Measurements from ENCODE around the gene CPSF2.
A peak's percentile ranks its signal among the peaks of the same experiment; 100 is the strongest.
"Not testable (repeated sequence)": the region's sequence is repeated elsewhere in the genome, so short reads cannot be mapped to it uniquely, and the experiment has no call there.

The CPSF2 gene

DNA sequence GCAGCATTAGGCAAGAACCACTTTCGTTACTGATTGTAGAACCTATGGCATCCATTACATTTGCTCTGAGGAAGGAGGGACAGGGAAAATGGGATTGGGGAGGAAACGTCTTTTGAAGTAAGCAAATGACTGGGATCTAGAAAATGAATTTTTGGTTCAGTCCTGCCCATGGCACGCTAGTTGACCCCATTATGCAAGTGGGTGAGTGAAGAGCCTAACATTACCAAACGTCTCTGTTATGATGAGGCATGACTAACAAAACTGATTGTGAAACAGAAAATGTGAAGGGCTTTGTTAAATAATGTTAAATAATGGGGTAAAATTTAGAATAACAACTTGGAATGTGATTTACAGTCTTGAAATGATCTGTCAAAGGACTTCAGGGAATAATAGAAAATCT lies 38.9 kb downstream of the CPSF2 start:
- no peak for DNase-seq

DNA sequence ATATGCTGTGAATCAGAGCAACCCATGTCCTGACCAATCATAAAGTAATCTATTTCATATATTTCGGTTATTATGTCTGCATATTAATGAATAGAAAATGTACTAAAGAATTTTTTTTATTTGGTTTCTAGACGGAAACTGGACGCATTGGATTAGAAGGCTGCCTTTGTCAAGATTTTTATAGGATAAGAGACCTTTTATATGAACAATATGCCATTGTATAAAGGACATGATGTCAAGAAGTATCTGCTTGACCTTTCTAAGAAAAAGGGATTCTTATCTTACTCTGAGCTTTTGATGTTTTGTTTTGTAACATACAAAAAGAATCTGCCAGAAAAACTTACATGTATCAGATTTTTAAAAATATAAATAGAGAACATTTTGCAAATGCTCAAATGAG lies 39.8 kb downstream of the CPSF2 start:
- no peak for DNase-seq

DNA sequence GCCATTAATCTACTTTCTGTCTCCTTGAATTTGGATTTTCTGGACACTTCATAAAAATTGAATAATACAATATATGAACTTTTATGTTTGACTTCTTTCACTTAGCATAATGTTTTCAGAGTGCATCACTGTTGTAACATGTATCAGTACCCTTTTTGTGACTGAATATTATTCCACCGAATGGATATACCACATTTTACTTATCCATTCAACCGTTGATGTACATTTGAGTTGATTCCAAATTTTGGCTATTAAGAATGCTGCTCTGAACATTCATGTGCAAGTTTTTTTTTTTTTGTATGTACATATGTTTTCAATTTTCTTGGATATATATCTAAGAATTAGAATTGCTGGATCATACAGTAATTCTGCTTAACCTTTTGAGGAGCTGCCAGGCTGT lies 43.2 kb downstream of the CPSF2 start:
- DNase-seq: no peak

DNA sequence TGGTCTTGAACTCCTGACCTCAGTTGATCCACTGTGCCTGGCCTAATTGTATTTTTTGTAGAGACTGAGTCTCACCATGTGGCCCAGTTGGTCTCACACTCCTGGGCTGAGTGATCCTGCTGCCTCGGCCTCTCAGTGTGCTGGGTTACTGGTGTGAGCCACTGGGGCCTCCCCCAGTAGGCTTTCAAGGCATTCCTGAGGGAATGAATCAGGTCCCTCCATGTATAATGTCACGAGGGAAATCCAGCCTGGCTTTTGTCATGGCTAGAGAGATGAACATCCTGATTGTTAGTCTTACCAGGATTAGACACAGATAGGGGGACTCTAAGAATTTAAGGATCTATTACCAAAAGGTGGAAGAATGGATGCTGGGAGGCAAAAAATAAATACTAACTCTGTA lies 51.9 kb downstream of the CPSF2 start:
- no peak for DNase-seq

DNA sequence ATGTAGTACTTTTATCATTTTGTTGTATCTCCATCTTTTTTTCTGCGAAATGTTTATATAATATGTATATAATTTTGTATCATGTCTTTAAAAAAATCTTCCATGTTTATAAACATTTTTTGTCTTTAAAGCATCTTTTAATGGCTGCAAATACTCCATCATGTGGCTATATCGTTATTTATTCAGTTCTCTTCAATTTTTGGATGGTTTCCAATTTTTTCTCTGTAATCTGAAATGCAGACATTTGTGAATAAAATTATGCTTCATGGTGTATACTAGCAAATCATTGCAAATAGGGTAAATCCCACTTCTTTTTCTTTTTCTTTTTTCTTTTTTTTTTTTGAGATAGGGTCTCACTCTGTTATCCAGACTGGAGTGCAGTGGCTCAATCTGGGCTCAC lies 54.0 kb downstream of the CPSF2 start:
- no peak for DNase-seq

DNA sequence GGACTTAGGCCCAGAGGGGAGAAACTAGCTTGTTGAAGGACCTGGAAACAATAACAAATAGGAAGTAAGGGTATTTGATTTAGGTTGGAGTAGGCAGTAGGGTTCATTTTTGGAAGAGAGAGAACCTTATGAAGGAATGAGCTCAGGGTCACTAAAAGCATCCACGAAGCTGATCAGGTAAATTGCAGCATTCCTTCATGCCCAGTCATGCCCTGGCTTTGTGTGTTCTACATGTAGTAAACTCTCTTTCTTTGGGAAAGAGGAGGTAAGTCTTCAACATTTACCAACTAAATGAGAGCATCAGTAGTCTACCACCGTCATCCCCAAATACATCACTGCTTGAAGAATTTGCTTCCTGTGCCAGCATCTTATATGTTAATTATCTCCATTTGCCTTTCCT lies 54.7 kb downstream of the CPSF2 start:
- DNase-seq: no peak

DNA sequence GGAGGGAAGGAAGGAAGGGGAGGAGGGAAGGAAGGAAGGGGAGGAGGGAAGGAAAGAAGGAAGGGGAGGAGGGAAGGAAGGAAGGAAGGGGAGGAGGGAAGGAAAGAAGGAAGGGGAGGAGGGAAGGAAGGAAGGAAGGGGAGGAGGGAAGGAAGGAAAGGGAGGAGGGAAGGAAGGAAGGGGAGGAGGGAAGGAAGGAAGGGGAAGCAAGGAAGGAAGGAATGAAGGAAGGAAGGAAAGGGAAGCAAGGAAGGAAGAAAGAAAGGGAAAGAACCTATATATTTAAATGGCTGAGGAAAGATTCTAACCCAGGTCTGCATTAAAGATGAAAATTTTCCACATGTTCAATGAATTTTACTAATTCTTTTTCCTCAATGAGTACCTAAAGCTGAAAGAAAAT lies 57.4 kb downstream of the CPSF2 start:
- not testable (repeated sequence) for DNase-seq

DNA sequence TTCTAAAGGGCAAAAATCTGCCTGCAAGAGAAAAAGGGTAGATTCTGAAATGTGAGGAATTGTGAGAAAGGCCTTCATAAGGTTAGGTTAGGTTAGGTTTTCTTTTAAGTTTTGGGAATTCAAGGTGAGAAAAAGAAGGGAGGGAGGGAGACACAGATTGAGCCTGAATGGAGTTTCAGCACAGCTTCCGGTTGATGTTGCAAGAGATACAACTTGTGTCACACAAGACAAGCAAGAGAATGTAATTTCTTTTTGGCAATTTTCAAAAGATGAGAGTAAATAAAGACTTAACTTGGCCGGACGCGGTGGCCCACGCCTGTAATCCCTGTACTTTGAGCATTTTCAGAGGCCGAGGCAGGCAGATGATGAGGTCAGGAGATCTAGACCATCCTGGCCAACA lies 63.8 kb downstream of the CPSF2 start:
- DNase-seq: no peak

DNA sequence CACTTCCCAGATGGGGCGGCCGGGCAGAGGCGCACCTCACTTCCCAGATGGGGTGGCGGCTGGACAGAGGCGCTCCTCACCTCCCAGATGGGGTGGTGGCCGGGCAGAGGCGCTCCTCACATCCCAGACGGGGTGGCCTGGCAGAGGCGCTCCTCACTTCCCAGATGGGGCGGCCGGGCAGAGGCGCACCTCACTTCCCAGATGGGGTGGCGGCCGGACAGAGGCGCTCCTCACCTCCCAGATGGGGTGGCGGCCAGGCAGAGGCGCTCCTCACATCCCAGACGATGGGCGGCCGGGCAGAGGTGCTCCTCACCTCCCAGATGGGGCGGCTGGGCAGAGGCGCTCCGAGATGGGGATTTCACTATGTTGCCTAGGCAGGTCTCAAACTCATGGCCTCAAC lies 65.8 kb downstream of the CPSF2 start:
- not testable (repeated sequence) for DNase-seq

DNA sequence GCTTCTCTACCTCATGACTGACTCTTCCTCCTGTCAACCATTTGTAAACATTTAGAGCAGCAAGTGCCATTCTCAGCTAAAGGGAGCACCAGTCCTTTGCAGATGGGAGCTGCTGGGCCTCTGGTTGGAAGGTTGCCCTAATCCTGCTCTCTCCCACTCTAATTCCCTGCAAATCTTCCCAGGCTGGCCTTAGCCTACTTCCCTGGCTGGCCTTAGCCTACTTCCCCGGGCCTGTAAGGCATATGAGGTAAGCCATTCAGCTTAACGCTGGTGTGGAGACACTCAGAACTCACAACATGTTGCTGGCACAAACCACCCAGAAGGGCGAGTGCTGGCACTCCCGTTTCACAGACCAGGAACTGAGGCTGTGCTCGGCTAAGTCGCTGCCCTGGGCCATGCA lies 69.0 kb downstream of the CPSF2 start:
- DNase-seq: no peak

DNA sequence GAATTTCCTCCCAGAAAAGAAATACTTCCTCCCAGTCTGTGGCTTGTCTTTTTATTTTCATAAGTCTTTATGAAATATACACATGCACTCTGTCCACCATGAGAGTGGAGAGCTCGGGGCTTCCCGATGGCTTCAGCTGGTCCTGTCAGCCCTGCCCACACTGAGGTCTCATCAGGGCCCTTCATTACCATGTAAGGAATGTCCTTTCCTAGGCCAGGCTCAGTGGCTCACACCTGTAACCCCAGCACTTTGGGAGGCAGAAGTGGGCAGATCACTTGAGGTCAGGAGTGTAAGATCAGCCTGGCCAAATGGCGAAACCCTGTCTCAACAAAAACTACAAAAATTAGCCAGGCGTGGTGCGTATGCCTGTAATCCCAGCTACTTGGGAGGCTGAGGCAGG lies 77.0 kb downstream of the CPSF2 start:
- DNase-seq: no peak

DNA sequence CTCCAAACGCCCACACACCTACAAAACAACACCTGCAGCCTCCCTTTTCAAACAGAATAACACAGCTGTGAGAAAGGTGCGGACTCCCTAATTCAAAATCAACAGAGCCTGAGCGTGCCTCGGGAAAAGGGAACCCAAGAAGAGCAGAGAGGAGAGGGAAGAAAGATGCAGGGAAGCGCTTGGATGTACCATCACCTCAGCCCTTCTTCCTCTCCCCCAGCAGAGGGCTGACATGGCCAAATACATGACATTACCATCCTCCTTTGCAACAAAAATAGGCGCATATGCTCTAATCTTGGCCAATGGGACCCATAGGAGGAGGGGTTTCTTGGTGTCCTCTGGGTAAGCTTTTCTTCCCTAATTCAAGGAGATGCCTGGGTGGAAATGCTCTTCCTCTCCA lies 78.0 kb downstream of the CPSF2 start:
- DNase-seq: no peak

DNA sequence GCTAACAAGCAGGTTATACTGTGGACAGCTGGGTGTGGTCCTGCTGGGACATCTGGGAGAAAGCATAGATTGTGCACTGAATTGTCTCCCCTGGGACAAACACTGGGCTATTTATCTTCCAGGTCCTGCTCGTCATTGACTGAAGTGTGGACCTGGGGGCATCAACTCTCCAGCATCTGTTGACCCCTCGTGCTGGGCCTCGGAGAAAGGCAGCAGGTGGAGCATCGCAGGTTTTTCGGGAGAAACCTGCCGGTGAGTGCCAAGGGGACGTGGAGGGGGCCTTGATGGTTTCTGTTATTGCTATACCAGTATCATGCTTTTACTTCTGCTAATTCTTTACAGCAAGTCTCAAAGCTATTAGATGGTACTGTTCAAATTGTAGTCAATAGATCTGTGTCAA lies 81.3 kb downstream of the CPSF2 start:
- DNase-seq: no peak

DNA sequence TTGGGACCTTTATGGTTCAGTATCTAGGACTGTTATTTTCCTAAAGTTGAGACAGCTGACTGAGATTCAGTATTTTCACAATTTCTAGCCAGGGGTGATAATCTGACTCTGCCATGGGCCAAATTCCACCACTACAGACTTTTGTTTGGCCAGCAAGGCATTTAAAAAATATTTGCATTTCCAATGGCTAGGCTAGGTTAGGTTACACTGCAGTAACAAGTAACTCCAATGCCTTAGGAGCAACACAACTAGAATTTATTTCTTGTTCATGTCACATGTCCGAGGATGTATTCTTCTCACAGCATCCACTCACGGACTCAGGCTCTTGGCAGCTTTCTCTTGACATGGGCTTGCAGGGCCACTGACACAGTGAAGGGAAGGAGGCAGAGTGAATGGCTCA lies 83.0 kb downstream of the CPSF2 start:
- no peak for DNase-seq

DNA sequence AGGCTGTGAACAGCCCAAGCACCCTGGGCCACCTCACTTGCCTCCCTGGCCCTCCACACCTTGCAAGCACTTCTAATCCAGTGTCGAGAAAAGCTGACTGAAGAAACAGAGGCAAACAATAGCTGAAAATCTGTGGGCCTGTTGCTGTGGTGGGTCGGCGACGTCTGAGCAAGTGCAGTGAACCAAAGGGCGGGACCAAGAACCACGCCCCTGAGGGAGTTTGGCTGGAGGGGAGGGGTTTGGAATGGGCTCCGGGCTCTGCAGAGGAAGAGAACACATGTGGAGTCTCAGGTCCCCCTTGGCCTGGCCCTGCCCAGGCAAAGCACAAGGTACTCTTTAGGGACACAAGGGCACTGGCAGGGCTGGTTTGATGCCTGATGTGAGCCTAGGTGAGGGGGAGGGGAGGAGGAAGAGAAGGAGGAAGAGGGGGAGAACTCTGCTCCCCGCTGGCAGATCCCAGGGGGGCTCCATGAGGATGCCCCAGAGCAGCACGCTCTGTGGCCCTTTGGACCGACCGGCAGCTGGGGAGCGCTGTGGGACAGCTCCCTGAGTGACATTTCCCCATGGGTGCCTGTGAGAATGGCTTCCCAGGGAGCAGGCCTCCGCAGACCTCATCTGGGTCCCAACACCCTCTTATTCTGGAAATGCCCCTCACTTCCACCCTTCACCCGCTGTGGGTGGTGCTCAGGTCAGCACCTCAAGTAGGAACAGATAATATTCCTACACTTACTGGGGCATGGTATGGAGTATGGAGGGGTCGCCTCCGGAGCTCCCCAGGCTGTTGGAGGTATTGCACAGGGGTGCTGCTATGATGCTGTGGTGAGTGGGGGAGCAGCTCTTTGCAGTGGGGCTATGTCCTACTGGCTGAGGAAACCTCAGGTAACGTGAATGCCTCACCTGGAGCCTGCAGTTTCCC lies 85.5 kb downstream of the CPSF2 start:
- peak; percentile 32 for DNase-seq

DNA sequence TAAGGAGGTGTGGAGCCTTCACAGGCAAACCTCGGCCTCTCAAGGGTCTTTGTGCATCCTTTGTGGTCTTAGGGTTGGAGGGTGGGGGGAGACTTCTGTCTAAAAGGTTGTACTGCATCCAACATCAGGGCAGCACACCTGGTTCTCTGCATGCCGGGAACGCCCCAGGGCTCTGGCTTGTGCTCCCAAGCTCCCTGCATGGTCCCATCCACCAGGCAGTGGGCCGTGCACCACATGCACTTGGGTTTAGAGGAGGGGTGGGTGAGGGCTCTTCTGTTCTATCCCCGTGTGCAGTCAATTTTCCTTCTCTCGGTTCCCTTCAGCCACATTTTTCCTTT lies 86.1 kb downstream of the CPSF2 start:
- no peak for DNase-seq

DNA sequence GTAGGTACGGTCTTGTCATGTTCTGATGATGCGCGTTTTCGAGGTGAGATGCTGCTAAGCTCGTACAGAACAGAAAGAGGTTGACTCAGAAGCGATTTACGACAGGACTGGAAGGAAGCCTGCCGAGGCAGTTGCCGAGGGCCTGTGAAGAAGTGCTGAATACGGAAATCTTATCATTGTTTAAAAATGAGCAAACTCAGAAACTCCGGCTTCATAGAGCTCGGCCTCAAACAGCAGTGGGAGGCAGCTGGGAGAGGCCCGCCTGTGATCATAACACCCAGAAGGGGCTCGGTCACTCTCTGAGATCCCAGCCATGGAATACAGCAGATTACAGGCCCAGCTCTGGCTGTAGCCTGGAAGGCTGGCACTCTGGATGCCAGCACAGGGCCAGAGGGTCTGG lies 87.4 kb downstream of the CPSF2 start:
- no peak for DNase-seq

DNA sequence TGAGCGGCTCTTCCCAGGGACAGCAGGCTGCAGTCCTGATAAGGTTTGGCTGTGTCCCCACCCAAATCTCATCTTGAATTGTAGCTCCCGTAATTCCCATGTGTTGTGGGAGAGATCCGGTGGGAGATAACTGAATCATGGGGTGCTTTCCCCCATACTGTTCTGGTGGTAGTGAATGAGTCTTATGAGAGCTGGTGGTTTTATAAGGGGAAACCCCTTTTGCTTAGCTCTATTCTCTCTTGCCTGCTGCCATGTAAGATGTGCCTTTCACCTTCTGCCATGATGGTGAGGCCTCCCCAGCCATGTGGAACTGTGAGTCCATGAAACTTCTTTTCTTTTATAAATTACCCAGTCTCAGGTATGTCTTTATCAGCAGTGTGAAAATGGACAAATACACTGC lies 91.4 kb downstream of the CPSF2 start:
- peak; percentile 42 for DNase-seq

DNA sequence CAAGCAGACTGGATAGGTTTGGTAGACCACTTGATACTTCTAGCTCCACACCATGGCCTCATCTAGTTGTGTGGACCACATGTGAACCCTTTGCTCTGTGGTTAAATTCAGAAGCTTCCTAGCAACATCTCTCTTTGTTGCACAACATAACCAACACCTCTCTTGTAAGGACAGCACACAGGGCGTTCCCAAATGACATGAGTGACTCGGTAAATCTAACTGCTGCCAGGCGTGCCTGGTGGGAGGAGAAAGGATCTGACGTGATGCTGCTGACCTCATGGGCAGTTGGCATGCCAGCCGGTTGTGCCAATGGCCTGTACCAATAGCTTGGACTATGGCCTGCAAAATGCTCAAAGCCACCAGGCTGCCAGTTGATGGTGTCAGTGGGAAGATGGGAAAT lies 93.8 kb downstream of the CPSF2 start:
- peak; percentile 44 for DNase-seq

DNA sequence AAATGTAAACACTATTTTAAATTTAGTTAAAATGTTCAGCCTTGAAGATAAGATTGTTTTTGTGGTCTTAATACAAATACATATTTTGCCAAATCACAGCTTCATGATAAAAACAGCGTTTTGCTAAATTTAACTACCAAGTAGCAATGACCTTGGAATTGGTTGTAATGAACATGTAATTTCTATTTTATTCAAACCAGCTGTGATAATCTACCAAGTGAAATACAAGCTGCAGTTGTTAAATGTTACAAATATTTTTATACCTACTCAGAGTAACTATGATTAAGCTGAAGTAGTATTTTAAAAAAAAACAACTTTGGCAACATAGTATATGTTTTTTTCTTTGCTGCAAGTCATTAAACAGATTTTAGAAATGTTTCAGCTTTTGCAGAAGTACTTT lies 96.2 kb downstream of the CPSF2 start:
- DNase-seq: no peak

All from activated CD8-positive, alpha-beta memory T cell treated with anti-CD3 and anti-CD28 coated beads for 24 hours (primary cell).